CD4-positive, CD25-positive, alpha-beta regulatory T cell (primary cell): ENCODE measurements around the gene VPS18. TPM values are rescaled to one million over a fixed set of nuclear protein-coding genes. Genes with fewer than 3 reads are reported as not detected.
A peak's percentile ranks its signal among the peaks of the same experiment; 100 is the strongest.

Source experiments
- ATAC-seq, 2 donors: fragments of 150-1000 bp; cut with Tn5 transposase; one replicate each; pipeline ENCODE4 v1.10.0; 2021; ENCODE audit warnings: low read depth in 2 of 2, moderate number of reproducible peaks in 2 of 2, moderate library complexity in 1 of 2
- DNase-seq, 3 donors: peaks; one replicate each; pipeline versions ENCODE4 v3.0.0 to v3.0.0-alpha.2; 2012 to 2022; ENCODE audit warnings: mixed read lengths in 1 of 3
- H3K27ac ChIP-seq: one replicate; pipeline ENCODE4 v1.7.0; 2013; ENCODE audit warnings: mild to moderate bottlenecking, low read length; ENCODE audit not compliant: insufficient read depth, poor library complexity, severe bottlenecking
- H3K27me3 ChIP-seq: one replicate; pipeline ENCODE4 v1.7.0; 2013; ENCODE audit warnings: low read length; ENCODE audit not compliant: control insufficient read depth, insufficient read depth
- H3K36me3 ChIP-seq: one replicate; pipeline ENCODE4 v1.7.0; 2013; ENCODE audit warnings: mild to moderate bottlenecking, low read length, moderate library complexity; ENCODE audit not compliant: control insufficient read depth, insufficient read depth
- H3K4me1 ChIP-seq: 2 replicates; pipeline ENCODE4 v1.7.0; 2013; ENCODE audit warnings: mild to moderate bottlenecking, low read length; ENCODE audit not compliant: insufficient read depth, control insufficient read depth, poor library complexity, severe bottlenecking
- H3K4me3 ChIP-seq: one replicate; pipeline ENCODE4 v1.7.0; 2013; ENCODE audit warnings: low read depth, mild to moderate bottlenecking, low read length, moderate library complexity
- H3K9me3 ChIP-seq, 2 experiments: 1 replicate in 1 of 2; 2 replicates in 1 of 2; pipeline ENCODE4 v1.7.0; 2013; ENCODE audit warnings: low read length in 2 of 2, mild to moderate bottlenecking in 1 of 2, moderate library complexity in 1 of 2; ENCODE audit not compliant: control insufficient read depth in 2 of 2
- H3K27ac Mint-ChIP-seq, 3 donors: one replicate each; pipeline ENCODE4 v1.8.0; 2020 to 2022; ENCODE audit warnings: mild to moderate bottlenecking in 3 of 3, mixed read lengths in 3 of 3, moderate library complexity in 2 of 3
- H3K27me3 Mint-ChIP-seq: one replicate; pipeline ENCODE4 v1.8.0; 2022; ENCODE audit warnings: mild to moderate bottlenecking, mixed read lengths
- H3K36me3 Mint-ChIP-seq: one replicate; pipeline ENCODE4 v1.8.0; 2020; ENCODE audit warnings: mixed read lengths
- H3K4me1 Mint-ChIP-seq, 4 donors: one replicate each; pipeline ENCODE4 v1.8.0; 2020 to 2022; ENCODE audit warnings: mixed read lengths in 4 of 4, mild to moderate bottlenecking in 1 of 4
- H3K4me3 Mint-ChIP-seq, 4 donors: one replicate each; pipeline ENCODE4 v1.8.0; 2020 to 2022; ENCODE audit warnings: mild to moderate bottlenecking in 4 of 4, mixed read lengths in 4 of 4, moderate library complexity in 3 of 4
- H3K9me3 Mint-ChIP-seq, 7 donors: one replicate each; pipeline ENCODE4 v1.8.0; 2020 to 2022; ENCODE audit warnings: mixed read lengths in 7 of 7, mild to moderate bottlenecking in 3 of 7, moderate library complexity in 2 of 7
- polyA plus RNA-seq, 4 donors: library from polyadenylated mRNA; unstranded; fragments of 300-500 nt; fragmentation: Illumina TruSeq; gene quantifications; one replicate each; pipeline ENCODE4 v1.2.3, GENCODE V29; 2021
- total RNA-seq: library from RNA; stranded (reverse); gene quantifications from one replicate; pipeline ENCODE4 v1.2.3, GENCODE V29; 2022

VPS18 gene
- total and polyA plus RNA-seq, 5 donors from 2014 or later = 19.5 to 26.5 (median 25.1) TPM

DNA sequence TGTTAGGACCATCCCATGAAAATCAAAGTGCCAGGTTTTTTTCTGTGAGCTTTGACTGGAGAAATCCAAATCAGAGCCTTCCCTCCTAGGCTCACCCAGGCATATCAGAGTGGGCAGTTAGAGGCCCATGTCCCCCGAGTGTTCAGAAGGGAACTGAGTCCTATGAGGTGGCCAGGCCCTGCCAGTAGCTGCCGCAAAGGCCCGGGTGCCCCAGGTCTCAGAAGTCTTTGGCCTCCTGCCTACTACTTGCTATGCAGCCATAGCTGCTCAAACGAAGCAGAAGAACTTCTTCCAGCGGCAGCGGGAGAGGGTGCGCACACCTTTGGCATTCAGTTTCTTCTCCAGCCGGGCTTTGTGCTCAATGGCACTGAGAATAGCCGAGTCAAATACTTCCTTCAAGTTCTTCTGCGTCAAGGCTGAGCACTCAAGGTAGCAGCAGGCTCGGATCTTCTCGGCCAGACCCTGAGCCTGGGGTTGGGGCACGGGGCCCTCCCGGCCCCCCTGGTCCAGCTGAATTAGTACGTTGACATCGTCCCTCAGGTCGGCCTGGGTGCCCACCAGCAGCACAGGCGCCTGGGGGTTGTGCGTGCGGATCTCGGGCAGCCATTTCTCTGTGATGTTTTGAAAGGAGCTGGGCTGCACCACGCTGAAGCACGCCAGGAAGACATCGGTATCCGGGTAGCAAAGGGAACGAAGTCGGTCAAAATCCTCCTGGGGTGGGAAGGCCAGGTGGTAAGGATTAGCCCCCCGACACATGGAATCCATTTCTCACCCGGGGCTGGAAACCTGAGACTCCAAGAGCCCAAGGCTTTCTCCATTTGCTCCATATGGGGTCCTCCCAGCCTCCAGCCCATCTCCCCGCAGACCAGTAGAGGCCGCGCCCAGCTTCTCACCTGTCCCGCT, 21.2 kb upstream of the VPS18 start:
- H3K9me3 ChIP-seq = no peaks in the 10 kb centered on the region
- H3K27me3 ChIP-seq = no peaks in the 10 kb centered on the region
- no peak overlapping the region for H3K4me3 ChIP-seq
- Mint-ChIP-seq H3K36me3 (no peaks in the 10 kb centered on the region), H3K27ac (no peak overlapping the region), H3K4me3 (peak overlapping the region; percentile 75 to 90 (median 84)), H3K4me1 (peaks cover 0 to 18% (median 2%) of the 10 kb centered on the region in 4 donors), H3K27me3 (peaks cover 5% of the 10 kb centered on the region), H3K9me3 (peaks cover 0 to 2% (median 0%) of the 10 kb centered on the region in 7 donors)
- no peaks in the 10 kb centered on the region for H3K36me3 ChIP-seq
- peaks cover 14% of the 10 kb centered on the region for H3K4me1 ChIP-seq
- DNase-seq (no peak), ATAC-seq (no peak)
- H3K27ac ChIP-seq = no peak overlapping the region

DNA sequence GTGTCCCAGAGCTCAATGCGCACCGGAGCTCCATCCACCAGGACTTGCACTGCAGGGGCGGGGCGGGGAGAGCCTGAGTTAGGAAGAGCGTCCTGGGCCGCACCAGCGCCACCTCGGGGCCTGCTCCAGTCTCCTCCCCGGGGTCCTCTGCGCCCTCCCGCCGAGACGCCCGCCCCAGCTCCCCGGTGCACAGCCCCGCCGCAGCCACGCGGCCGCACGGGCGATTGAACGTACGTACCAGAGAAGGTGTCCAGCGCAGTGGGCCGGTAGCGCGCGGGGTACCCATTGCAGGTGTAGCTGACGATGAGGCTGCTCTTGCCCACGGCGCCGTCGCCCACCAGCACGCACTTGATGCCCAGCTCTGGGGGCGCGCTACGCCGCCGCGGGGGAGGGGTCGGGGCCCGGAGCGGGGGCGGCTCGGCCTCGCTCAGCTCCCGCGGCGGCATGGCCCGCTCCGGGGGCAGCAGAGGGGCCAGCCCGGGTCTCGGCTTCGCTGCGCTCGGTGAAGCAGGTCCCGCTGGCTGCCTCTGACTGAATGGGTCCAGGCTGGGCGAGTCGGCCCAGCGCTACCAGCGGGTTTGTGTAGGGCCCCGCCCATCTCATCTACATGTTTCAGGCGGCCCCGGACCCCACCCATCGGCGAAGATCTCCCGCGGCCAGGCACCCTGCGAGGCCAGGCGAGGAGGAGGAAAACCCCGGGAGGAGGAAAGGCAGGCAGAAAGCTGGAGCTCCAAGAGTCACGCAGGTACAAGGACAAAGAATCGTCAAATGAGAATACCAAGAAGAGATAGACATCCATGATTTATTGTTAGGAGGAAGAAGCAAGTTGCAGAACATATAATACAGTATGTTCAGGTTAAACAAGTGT, 20.3 kb upstream of the VPS18 start, which contains the start of gene RHOV:
Gene RHOV, minus strand, starts transcription at position 541 of the 868 bp plus-strand sequence. Its CDS starts 95 bp downstream, at position 446.
- H3K27me3 Mint-ChIP-seq = peaks cover 5% of the 10 kb centered on the region
- Histone ChIP-seq H3K27ac (no peak within 1 kb of the TSS), H3K27me3 (no peaks in the 10 kb centered on the region), H3K9me3 (no peaks in the 10 kb centered on the region), H3K4me1 (peaks cover 14% of the 10 kb centered on the region), H3K4me3 (peak within 1 kb of the TSS; percentile 39), H3K36me3 (no peaks in the 10 kb centered on the region)
- peak; percentile 73 for ATAC-seq
- peak within 1 kb of the TSS in 1 of 3 donors; percentile 42 for H3K27ac Mint-ChIP-seq
- peaks cover 0 to 2% (median 0%) of the 10 kb centered on the region in 7 donors for H3K9me3 Mint-ChIP-seq
- DNase-seq = peak; percentile 45 to 62 (median 45)
- no peaks in the 10 kb centered on the region for H3K36me3 Mint-ChIP-seq
- H3K4me3 Mint-ChIP-seq = peak within 1 kb of the TSS; percentile 86 to 90 (median 90)
- peaks cover 0 to 18% (median 2%) of the 10 kb centered on the region in 4 donors for H3K4me1 Mint-ChIP-seq

DNA sequence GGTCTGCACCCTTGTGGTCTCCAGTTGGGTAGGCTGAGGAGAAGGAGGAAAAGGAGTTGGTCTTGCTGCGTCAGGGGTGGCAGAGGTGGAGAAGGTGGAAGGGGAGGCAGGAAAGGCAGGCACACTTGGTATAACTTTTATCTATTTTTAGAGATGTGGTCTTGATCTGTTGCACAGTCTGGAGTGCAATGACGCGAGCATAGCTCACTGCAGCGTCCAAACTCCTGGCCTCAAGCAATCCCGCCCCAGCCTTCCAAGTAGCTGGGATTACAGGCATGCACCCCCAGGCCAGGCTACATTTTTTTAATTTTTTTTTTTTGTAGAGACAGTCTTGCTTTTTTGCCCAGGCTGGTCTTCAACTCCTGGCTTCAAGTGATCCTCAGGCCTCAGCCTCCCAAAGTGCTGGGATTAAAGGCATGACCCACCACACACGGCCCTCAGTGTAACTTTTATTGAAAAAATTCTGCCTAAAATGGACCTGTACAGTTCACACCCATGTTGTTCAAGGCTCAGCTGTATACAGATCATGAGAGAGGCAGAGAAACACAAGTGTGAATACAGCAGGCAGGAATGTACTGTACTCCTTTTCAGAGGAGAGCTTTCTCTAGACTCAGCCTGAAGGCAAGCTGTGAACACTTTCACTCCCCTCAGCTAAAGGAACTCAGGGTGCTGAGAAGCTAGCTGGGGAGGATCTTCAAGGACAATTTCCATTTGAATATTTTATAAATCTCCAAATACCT, 18.1 kb upstream of the VPS18 start:
- Histone ChIP-seq H3K27ac (no peak overlapping the region), H3K9me3 (no peaks in the 10 kb centered on the region), H3K27me3 (no peaks in the 10 kb centered on the region), H3K4me3 (no peak overlapping the region), H3K4me1 (peaks cover 14% of the 10 kb centered on the region), H3K36me3 (no peaks in the 10 kb centered on the region)
- no peak for DNase-seq
- peak overlapping the region in 1 of 3 donors; percentile 20 for H3K27ac Mint-ChIP-seq
- peaks cover 0 to 2% (median 0%) of the 10 kb centered on the region in 7 donors for H3K9me3 Mint-ChIP-seq
- peaks cover 5% of the 10 kb centered on the region for H3K27me3 Mint-ChIP-seq
- no peaks in the 10 kb centered on the region for H3K36me3 Mint-ChIP-seq
- H3K4me3 Mint-ChIP-seq = peak overlapping the region in 3 of 4 donors; percentile 10 to 79 (median 12)
- H3K4me1 Mint-ChIP-seq = peaks cover 0 to 18% (median 2%) of the 10 kb centered on the region in 4 donors
- no peak for ATAC-seq

- ATAC-seq = no peak
- no peaks in the 10 kb centered on the region for H3K36me3 Mint-ChIP-seq
- no peak for DNase-seq
- Histone ChIP-seq H3K9me3 (no peaks in the 10 kb centered on the region), H3K27ac (no peak overlapping the region), H3K27me3 (no peaks in the 10 kb centered on the region), H3K4me1 (peaks cover 14% of the 10 kb centered on the region), H3K36me3 (no peaks in the 10 kb centered on the region), H3K4me3 (no peak overlapping the region)
- H3K4me3 Mint-ChIP-seq = no peak overlapping the region
- peaks cover under 1% of the 10 kb centered on the region for H3K27me3 Mint-ChIP-seq
- peaks cover 0 to 1% (median 0%) of the 10 kb centered on the region in 7 donors for H3K9me3 Mint-ChIP-seq
- no peak overlapping the region for H3K27ac Mint-ChIP-seq
- H3K4me1 Mint-ChIP-seq = peaks cover 0 to 8% (median 2%) of the 10 kb centered on the region in 4 donors
Measured at GRCh38 chr15:40877694-40878093, 16.6 kb upstream of the VPS18 start.

DNA sequence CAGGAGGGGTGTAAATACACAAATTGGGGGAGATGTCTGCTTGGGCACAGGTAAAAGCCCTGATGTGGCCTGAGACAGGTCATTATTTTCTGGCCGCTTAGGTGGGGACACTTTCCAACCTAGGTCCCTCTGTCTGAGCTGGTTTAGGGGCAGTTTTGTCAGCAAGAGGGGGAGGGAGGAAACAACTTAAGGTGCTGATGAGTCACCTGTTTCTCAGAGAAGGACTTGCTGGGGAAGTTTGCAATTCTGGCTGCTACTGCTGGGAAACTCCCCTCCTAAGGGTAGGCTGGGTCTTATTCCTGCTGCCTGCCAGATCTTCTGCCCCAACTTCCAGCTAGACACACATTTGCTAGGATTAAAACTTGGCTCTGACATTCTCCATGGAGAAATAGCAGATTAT, 15.5 kb upstream of the VPS18 start:
- no peak overlapping the region for H3K27ac ChIP-seq
- no peaks in the 10 kb centered on the region for H3K27me3 Mint-ChIP-seq
- H3K4me3 Mint-ChIP-seq = peak overlapping the region in 1 of 4 donors; percentile 44
- peaks cover 7% of the 10 kb centered on the region for H3K4me1 ChIP-seq
- H3K27ac Mint-ChIP-seq = peak overlapping the region in 1 of 3 donors; percentile 38
- no peaks in the 10 kb centered on the region for H3K9me3 ChIP-seq
- no peaks in the 10 kb centered on the region for H3K36me3 ChIP-seq
- no peaks in the 10 kb centered on the region for H3K27me3 ChIP-seq
- H3K4me1 Mint-ChIP-seq = peaks cover 0 to 5% (median 2%) of the 10 kb centered on the region in 4 donors
- peak in 1 of 2 donors; percentile 60 for ATAC-seq
- H3K4me3 ChIP-seq = no peak overlapping the region
- no peaks in the 10 kb centered on the region for H3K36me3 Mint-ChIP-seq
- peaks cover 0 to 1% (median 0%) of the 10 kb centered on the region in 7 donors for H3K9me3 Mint-ChIP-seq
- DNase-seq = peak in 1 of 3 donors; percentile 55

- Mint-ChIP-seq H3K9me3 (peaks cover 0 to 1% (median 0%) of the 10 kb centered on the region in 7 donors), H3K4me3 (no peak overlapping the region), H3K4me1 (no peaks in the 10 kb centered on the region), H3K27me3 (peaks cover 3% of the 10 kb centered on the region), H3K27ac (no peak overlapping the region), H3K36me3 (no peaks in the 10 kb centered on the region)
- H3K4me3 ChIP-seq = no peak overlapping the region
- H3K27me3 ChIP-seq = no peaks in the 10 kb centered on the region
- DNase-seq (no peak), ATAC-seq (no peak)
- H3K4me1 ChIP-seq = no peaks in the 10 kb centered on the region
- H3K9me3 ChIP-seq = no peaks in the 10 kb centered on the region
- no peaks in the 10 kb centered on the region for H3K36me3 ChIP-seq
- H3K27ac ChIP-seq = no peak overlapping the region
Measured at GRCh38 chr15:40879609-40880008, 14.6 kb upstream of the VPS18 start.

DNA sequence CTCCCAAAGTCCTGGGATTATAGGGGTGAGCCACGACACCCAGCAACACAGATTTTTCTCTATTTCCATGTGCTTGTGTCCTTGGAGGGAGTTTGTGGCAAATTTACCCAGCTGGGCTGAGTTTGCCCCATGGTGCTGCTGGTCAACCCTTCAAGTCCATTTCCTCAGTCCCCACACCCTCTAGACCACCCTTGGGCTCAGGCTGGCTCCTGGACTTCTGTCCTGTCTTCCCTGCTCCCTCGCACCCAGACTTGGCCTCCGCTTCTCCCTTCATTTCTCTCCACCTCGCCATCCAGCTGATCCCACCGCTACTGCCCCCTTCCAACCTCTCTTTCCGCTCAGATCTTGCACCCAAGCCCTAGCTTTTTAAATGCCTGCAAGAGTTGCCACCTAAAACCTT, 12.9 kb upstream of the VPS18 start:
- H3K27me3 ChIP-seq = no peaks in the 10 kb centered on the region
- no peaks in the 10 kb centered on the region for H3K36me3 ChIP-seq
- peaks cover 4% of the 10 kb centered on the region for H3K27me3 Mint-ChIP-seq
- ATAC-seq (no peak), DNase-seq (no peak)
- H3K4me3 ChIP-seq = no peak overlapping the region
- H3K9me3 Mint-ChIP-seq = peaks cover 0 to 1% (median 0%) of the 10 kb centered on the region in 7 donors
- H3K27ac Mint-ChIP-seq = no peak overlapping the region
- no peak overlapping the region for H3K27ac ChIP-seq
- H3K9me3 ChIP-seq = no peaks in the 10 kb centered on the region
- no peaks in the 10 kb centered on the region for H3K4me1 Mint-ChIP-seq
- H3K4me3 Mint-ChIP-seq = no peak overlapping the region
- H3K36me3 Mint-ChIP-seq = no peaks in the 10 kb centered on the region
- H3K4me1 ChIP-seq = no peaks in the 10 kb centered on the region
